ENCODE measurements around the gene MCF2. TPM values are rescaled to one million over a fixed set of nuclear protein-coding genes. Genes with fewer than 3 reads are reported as not detected.

The MCF2 gene, protein sequence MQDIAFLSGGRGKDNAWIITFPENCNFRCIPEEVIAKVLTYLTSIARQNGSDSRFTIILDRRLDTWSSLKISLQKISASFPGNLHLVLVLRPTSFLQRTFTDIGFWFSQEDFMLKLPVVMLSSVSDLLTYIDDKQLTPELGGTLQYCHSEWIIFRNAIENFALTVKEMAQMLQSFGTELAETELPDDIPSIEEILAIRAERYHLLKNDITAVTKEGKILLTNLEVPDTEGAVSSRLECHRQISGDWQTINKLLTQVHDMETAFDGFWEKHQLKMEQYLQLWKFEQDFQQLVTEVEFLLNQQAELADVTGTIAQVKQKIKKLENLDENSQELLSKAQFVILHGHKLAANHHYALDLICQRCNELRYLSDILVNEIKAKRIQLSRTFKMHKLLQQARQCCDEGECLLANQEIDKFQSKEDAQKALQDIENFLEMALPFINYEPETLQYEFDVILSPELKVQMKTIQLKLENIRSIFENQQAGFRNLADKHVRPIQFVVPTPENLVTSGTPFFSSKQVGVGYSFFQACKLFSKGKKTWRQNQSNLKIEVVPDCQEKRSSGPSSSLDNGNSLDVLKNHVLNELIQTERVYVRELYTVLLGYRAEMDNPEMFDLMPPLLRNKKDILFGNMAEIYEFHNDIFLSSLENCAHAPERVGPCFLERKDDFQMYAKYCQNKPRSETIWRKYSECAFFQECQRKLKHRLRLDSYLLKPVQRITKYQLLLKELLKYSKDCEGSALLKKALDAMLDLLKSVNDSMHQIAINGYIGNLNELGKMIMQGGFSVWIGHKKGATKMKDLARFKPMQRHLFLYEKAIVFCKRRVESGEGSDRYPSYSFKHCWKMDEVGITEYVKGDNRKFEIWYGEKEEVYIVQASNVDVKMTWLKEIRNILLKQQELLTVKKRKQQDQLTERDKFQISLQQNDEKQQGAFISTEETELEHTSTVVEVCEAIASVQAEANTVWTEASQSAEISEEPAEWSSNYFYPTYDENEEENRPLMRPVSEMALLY
- 1 to 10 TPM in 1 of 2 donors, under 1 TPM in 1; 0.95 to 1.6 TPM for total RNA-seq

GRCh38 chrX:139708067-139708466 is at the start of gene MCF2:
TSS of gene MCF2 (minus strand) at chrX:139708167. CDS start at chrX:139651744, 56,423 bp downstream.
- no peak for ATAC-seq
- H3K9me3 Mint-ChIP-seq = no peaks in the 10 kb centered on the region
- no peak for DNase-seq (ENCODE audit: low spot score)
- peaks cover 0 to 3% of the 10 kb centered on the region in 2 donors for H3K4me1 Mint-ChIP-seq (ENCODE audit: low read depth in 2 of 2)
- H3K4me3 Mint-ChIP-seq = no peak within 1 kb of the TSS
- peaks cover 10% of the 10 kb centered on the region for H3K36me3 Mint-ChIP-seq
- no peak within 1 kb of the TSS for H3K27ac Mint-ChIP-seq
- H3K27me3 Mint-ChIP-seq = peaks cover 0 to 4% of the 10 kb centered on the region in 2 donors

GRCh38 chrX:139751053-139751452 is 43.1 kb upstream of the MCF2 start:
- Mint-ChIP-seq H3K4me3 (no peak overlapping the region), H3K27ac (no peak overlapping the region), H3K9me3 (peaks cover 4% of the 10 kb centered on the region), H3K36me3 (peaks cover 31% of the 10 kb centered on the region), H3K27me3 (peaks cover 0 to 2% of the 10 kb centered on the region in 2 donors), H3K4me1 (ENCODE audit: low read depth in 2 of 2) (peaks cover 12 to 15% of the 10 kb centered on the region in 2 donors)
- DNase-seq (ENCODE audit: low spot score) = no peak
- no peak for ATAC-seq

- DNase-seq (ENCODE audit: low spot score) (no peak), ATAC-seq (no peak)
- peaks cover 4% of the 10 kb centered on the region for H3K9me3 Mint-ChIP-seq
- H3K27ac Mint-ChIP-seq = no peak overlapping the region
- H3K36me3 Mint-ChIP-seq = peaks cover 26% of the 10 kb centered on the region
- peaks cover 12 to 15% of the 10 kb centered on the region in 2 donors for H3K4me1 Mint-ChIP-seq (ENCODE audit: low read depth in 2 of 2)
- H3K27me3 Mint-ChIP-seq = peaks cover 0 to 2% of the 10 kb centered on the region in 2 donors
- H3K4me3 Mint-ChIP-seq = no peak overlapping the region
Observed at GRCh38 chrX:139750390-139750789, 42.4 kb upstream of the MCF2 start.

GRCh38 chrX:139739138-139739537 is 31.2 kb upstream of the MCF2 start:
- DNase-seq (ENCODE audit: low spot score) = peak; percentile 71
- no peaks in the 10 kb centered on the region for H3K9me3 Mint-ChIP-seq
- H3K4me1 Mint-ChIP-seq (ENCODE audit: low read depth in 2 of 2) = peaks cover 20 to 33% of the 10 kb centered on the region in 2 donors
- H3K27ac Mint-ChIP-seq = peak overlapping the region; percentile 25 to 60
- H3K27me3 Mint-ChIP-seq = peaks cover 0 to 3% of the 10 kb centered on the region in 2 donors
- H3K4me3 Mint-ChIP-seq = peak overlapping the region; percentile 66
- no peaks in the 10 kb centered on the region for H3K36me3 Mint-ChIP-seq
- peak; percentile 90 to 97 for ATAC-seq

GRCh38 chrX:139738581-139738980 is 30.6 kb upstream of the MCF2 start:
- peaks cover 20 to 33% of the 10 kb centered on the region in 2 donors for H3K4me1 Mint-ChIP-seq (ENCODE audit: low read depth in 2 of 2)
- no peaks in the 10 kb centered on the region for H3K36me3 Mint-ChIP-seq
- H3K27me3 Mint-ChIP-seq = peaks cover 0 to 3% of the 10 kb centered on the region in 2 donors
- peak overlapping the region; percentile 25 to 60 for H3K27ac Mint-ChIP-seq
- no peaks in the 10 kb centered on the region for H3K9me3 Mint-ChIP-seq
- ATAC-seq (peak in 1 of 2 donors; percentile 54), DNase-seq (ENCODE audit: low spot score) (no peak)
- H3K4me3 Mint-ChIP-seq = peak overlapping the region; percentile 66

- peaks cover 13 to 16% of the 10 kb centered on the region in 2 donors for H3K4me1 Mint-ChIP-seq (ENCODE audit: low read depth in 2 of 2)
- no peak overlapping the region for H3K27ac Mint-ChIP-seq
- ATAC-seq (no peak), DNase-seq (ENCODE audit: low spot score) (no peak)
- no peaks in the 10 kb centered on the region for H3K36me3 Mint-ChIP-seq
- no peaks in the 10 kb centered on the region for H3K9me3 Mint-ChIP-seq
- no peaks in the 10 kb centered on the region for H3K27me3 Mint-ChIP-seq
- no peak overlapping the region for H3K4me3 Mint-ChIP-seq
Observed at GRCh38 chrX:139736151-139736550, 28.2 kb upstream of the MCF2 start.

GRCh38 chrX:139734996-139735395 is 27.0 kb upstream of the MCF2 start:
- no peaks in the 10 kb centered on the region for H3K36me3 Mint-ChIP-seq
- ATAC-seq = no peak
- H3K27me3 Mint-ChIP-seq = no peaks in the 10 kb centered on the region
- H3K27ac Mint-ChIP-seq = no peak overlapping the region
- peaks cover 3 to 6% of the 10 kb centered on the region in 2 donors for H3K4me1 Mint-ChIP-seq (ENCODE audit: low read depth in 2 of 2)
- H3K9me3 Mint-ChIP-seq = no peaks in the 10 kb centered on the region
- no peak for DNase-seq (ENCODE audit: low spot score)
- H3K4me3 Mint-ChIP-seq = no peak overlapping the region

GRCh38 chrX:139725720-139726119 is 17.8 kb upstream of the MCF2 start:
- Mint-ChIP-seq H3K4me1 (ENCODE audit: low read depth in 2 of 2) (no peaks in the 10 kb centered on the region), H3K27me3 (no peaks in the 10 kb centered on the region), H3K36me3 (no peaks in the 10 kb centered on the region), H3K9me3 (no peaks in the 10 kb centered on the region), H3K27ac (no peak overlapping the region), H3K4me3 (no peak overlapping the region)
- DNase-seq (ENCODE audit: low spot score) (no peak), ATAC-seq (peak in 1 of 2 donors; percentile 52)

GRCh38 chrX:139724626-139725025 is 16.7 kb upstream of the MCF2 start:
- H3K9me3 Mint-ChIP-seq = no peaks in the 10 kb centered on the region
- H3K36me3 Mint-ChIP-seq = no peaks in the 10 kb centered on the region
- DNase-seq (ENCODE audit: low spot score) = no peak
- no peaks in the 10 kb centered on the region for H3K27me3 Mint-ChIP-seq
- H3K4me1 Mint-ChIP-seq (ENCODE audit: low read depth in 2 of 2) = no peaks in the 10 kb centered on the region
- peak overlapping the region in 1 of 2 donors; percentile 66 for H3K27ac Mint-ChIP-seq
- no peak overlapping the region for H3K4me3 Mint-ChIP-seq
- no peak for ATAC-seq

DNA sequence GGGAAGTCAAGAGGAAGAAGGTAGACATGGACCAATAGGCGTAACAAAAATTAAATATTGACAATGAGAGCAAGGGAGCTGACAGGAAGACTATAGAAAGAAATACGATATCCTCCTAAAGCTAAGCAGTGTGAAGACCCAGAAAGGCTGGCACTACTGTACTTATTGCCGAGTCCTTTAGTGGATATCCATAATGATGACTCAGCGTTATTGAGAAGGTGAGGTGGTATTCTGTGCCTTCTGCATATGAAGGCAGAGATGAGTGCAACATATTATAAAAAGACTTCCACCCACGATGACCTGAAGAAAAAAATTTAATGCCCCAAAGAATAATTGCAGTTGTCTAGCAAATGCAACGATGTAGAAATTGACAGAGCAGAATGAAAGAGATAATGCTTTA is 13.0 kb upstream of the MCF2 start:
- Mint-ChIP-seq H3K27ac (no peak overlapping the region), H3K4me3 (no peak overlapping the region), H3K4me1 (ENCODE audit: low read depth in 2 of 2) (no peaks in the 10 kb centered on the region), H3K27me3 (no peaks in the 10 kb centered on the region), H3K36me3 (no peaks in the 10 kb centered on the region), H3K9me3 (no peaks in the 10 kb centered on the region)
- no peak for ATAC-seq
- no peak for DNase-seq (ENCODE audit: low spot score)

DNA sequence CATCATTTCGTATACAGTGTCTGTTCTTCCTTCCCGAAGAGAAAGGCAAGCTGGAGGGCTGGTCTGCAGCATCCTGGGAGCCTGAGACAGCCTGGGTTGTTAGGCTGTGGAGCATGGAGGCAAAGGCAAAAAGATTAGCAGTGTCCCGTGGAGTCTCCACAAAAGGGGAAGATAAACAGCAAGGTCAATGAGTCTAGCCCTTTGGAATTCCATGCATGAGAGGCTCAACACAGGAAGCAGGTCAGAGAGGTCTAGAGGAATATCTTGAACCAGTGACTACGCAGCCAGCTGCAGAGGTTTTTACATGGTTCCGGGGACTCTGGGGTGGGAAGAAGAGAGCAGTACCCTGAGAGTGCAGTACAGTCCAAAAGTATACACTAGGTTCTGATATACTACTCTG is 12.2 kb upstream of the MCF2 start:
- Mint-ChIP-seq H3K4me1 (ENCODE audit: low read depth in 2 of 2) (no peaks in the 10 kb centered on the region), H3K36me3 (no peaks in the 10 kb centered on the region), H3K9me3 (no peaks in the 10 kb centered on the region), H3K27me3 (no peaks in the 10 kb centered on the region), H3K4me3 (no peak overlapping the region), H3K27ac (no peak overlapping the region)
- no peak for DNase-seq (ENCODE audit: low spot score)
- ATAC-seq = no peak

DNA sequence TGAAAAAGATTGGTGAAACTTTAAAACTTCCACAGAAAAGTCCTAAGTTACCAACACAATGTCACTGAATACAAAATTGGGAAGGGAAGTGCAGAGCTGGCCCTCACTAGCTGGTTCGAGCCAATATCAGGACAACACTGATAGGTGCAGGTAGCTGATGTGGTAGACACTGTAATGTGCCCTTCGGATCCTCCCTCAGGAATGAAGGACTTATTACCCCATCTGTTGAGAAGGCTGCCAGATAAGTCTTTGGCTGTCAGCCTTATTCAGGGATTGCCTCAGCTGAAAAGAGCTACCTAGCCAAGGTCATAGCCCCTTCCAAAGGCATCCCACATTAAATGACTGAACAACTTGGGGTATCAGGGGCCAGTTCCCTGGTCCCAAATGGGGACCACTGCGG is 5.3 kb downstream of the MCF2 start:
- DNase-seq (ENCODE audit: low spot score) (no peak), ATAC-seq (no peak)
- H3K4me1 Mint-ChIP-seq (ENCODE audit: low read depth in 2 of 2) = peaks cover 0 to 3% of the 10 kb centered on the region in 2 donors
- no peaks in the 10 kb centered on the region for H3K9me3 Mint-ChIP-seq
- no peak overlapping the region for H3K27ac Mint-ChIP-seq
- H3K27me3 Mint-ChIP-seq = peaks cover 0 to 6% of the 10 kb centered on the region in 2 donors
- H3K4me3 Mint-ChIP-seq = no peak overlapping the region
- peaks cover 11% of the 10 kb centered on the region for H3K36me3 Mint-ChIP-seq

GRCh38 chrX:139692908-139693307 is 15.1 kb downstream of the MCF2 start:
- no peak for ATAC-seq
- Mint-ChIP-seq H3K27me3 (peaks cover 0 to 8% of the 10 kb centered on the region in 2 donors), H3K4me3 (no peak overlapping the region)

GRCh38 chrX:139692506-139692849 is 15.5 kb downstream of the MCF2 start:
- Mint-ChIP-seq H3K27me3 (peaks cover 0 to 8% of the 10 kb centered on the region in 2 donors), H3K27ac (no peak overlapping the region), H3K4me1 (ENCODE audit: low read depth in 2 of 2) (peaks cover 0 to 8% of the 10 kb centered on the region in 2 donors), H3K4me3 (no peak overlapping the region), H3K9me3 (no peaks in the 10 kb centered on the region), H3K36me3 (no peaks in the 10 kb centered on the region)
- DNase-seq (ENCODE audit: low spot score) (no peak), ATAC-seq (peak in 1 of 2 donors; percentile 38)

More at GRCh38 chrX:139692908-139693307, 15.1 kb downstream of the MCF2 start:
- Mint-ChIP-seq H3K36me3 (no peaks in the 10 kb centered on the region), H3K4me1 (ENCODE audit: low read depth in 2 of 2) (peaks cover 0 to 8% of the 10 kb centered on the region in 2 donors), H3K9me3 (no peaks in the 10 kb centered on the region), H3K27ac (no peak overlapping the region)
- no peak for DNase-seq (ENCODE audit: low spot score)
